Fibroblast of lung (primary cell): Measurements from ENCODE around the gene GIMD1. TPM values are rescaled to one million over a fixed set of nuclear protein-coding genes. Genes with fewer than 3 reads are reported as not detected.
"Not testable (repeated sequence)": the region's sequence is repeated elsewhere in the genome, so short reads cannot be mapped to it uniquely, and the experiment has no call there.

Experiments used
- DNase-seq, 2 donors: peaks; one replicate each; pipeline versions ENCODE4 v3.0.0 to v3.0.0-alpha.2; 2010; ENCODE audit warnings: low read depth in 2 of 2
- H2AFZ ChIP-seq: 2 replicates; pipeline ENCODE4 v1.5.1; 2012; ENCODE audit warnings: low read length, control low read depth, inconsistent platforms
- H3K27ac ChIP-seq: 2 replicates; pipeline ENCODE4 v1.5.1; 2011; ENCODE audit warnings: low read length, control low read depth; ENCODE audit not compliant: insufficient read depth
- H3K27me3 ChIP-seq: 2 replicates; pipeline ENCODE4 v1.5.1; 2011; ENCODE audit warnings: mild to moderate bottlenecking, low read length; ENCODE audit not compliant: control insufficient read depth, insufficient read depth
- H3K36me3 ChIP-seq: 2 replicates; pipeline ENCODE4 v1.5.1; 2011; ENCODE audit warnings: low read length; ENCODE audit not compliant: control insufficient read depth, insufficient read depth
- H3K4me1 ChIP-seq: 2 replicates; pipeline ENCODE4 v1.5.1; 2011; ENCODE audit warnings: low read length; ENCODE audit not compliant: control insufficient read depth, insufficient read depth; ENCODE audit errors: extremely low read depth
- H3K4me2 ChIP-seq: 2 replicates; pipeline ENCODE4 v1.5.1; 2011; ENCODE audit warnings: low read length, control low read depth; ENCODE audit not compliant: insufficient read depth; ENCODE audit errors: extremely low read depth
- H3K4me3 ChIP-seq, 4 experiments: fragments of 200-600 bp in 1 of 4; sonication (generic) in 1 of 4; replicated peaks in 1 of 4; 2 replicates each; pipeline ENCODE4 v1.5.1; 2011 to 2016; ENCODE audit warnings: low read length in 4 of 4, low read depth in 3 of 4, mild to moderate bottlenecking in 3 of 4, control low read depth in 2 of 4, inconsistent platforms in 1 of 4, mixed read lengths in 1 of 4; ENCODE audit not compliant: insufficient read depth in 1 of 4; ENCODE audit errors: control extremely low read depth in 1 of 4
- H3K79me2 ChIP-seq: 2 replicates; pipeline ENCODE4 v1.5.1; 2012; ENCODE audit warnings: mild to moderate bottlenecking, low read length, inconsistent platforms; ENCODE audit not compliant: control insufficient read depth, insufficient read depth
- H3K9ac ChIP-seq: 2 replicates; pipeline ENCODE4 v1.5.1; 2011; ENCODE audit warnings: mild to moderate bottlenecking, low read length, control low read depth; ENCODE audit not compliant: insufficient read depth
- H3K9me3 ChIP-seq: 2 replicates; pipeline ENCODE4 v1.5.1; 2012; ENCODE audit warnings: low read depth, low read length; ENCODE audit not compliant: control insufficient read depth, insufficient read depth
- H4K20me1 ChIP-seq: 2 replicates; pipeline ENCODE4 v1.5.1; 2011; ENCODE audit warnings: low read length; ENCODE audit not compliant: control insufficient read depth, insufficient read depth; ENCODE audit errors: extremely low read depth
- EZH2 ChIP-seq: IDR thresholded peaks from 2 replicates; pipeline ENCODE4 v1.5.1; 2012; ENCODE audit warnings: low read length, control low read depth, mild to moderate bottlenecking; ENCODE audit errors: missing control alignments
- polyA plus RNA-seq, 2 donors: library from polyadenylated mRNA; depleted of rRNA in 1 of 2; stranded (reverse) in 1 of 2; unstranded in 1 of 2; fragments of >200 nt; gene quantifications; 2 replicates each; pipeline ENCODE4 v1.2.1, GENCODE V29; 2011 to 2012; ENCODE audit warnings: missing spikeins in 1 of 2
- total RNA-seq: library from RNA; depleted of rRNA; stranded (reverse); fragments of >200 nt; gene quantifications from 2 replicates; pipeline ENCODE4 v1.2.1, GENCODE V29; 2014
- TF ChIP-seq, protein P1 (sequence below), 2 donors: IDR thresholded peaks in 1 of 2; conservative IDR thresholded peaks in 1 of 2; 1 replicate in 1 of 2; 2 replicates in 1 of 2; pipeline ENCODE4 v1.5.1; 2011 to 2012; ENCODE audit warnings: low read length in 2 of 2, control low read depth in 1 of 2, inconsistent platforms in 1 of 2, low read depth in 1 of 2, mild to moderate bottlenecking in 1 of 2

Gene GIMD1
- total and polyA plus RNA-seq, 2 donors (not counting 1 experiment from before 2014, with no cell fraction given), result not detected

DNA sequence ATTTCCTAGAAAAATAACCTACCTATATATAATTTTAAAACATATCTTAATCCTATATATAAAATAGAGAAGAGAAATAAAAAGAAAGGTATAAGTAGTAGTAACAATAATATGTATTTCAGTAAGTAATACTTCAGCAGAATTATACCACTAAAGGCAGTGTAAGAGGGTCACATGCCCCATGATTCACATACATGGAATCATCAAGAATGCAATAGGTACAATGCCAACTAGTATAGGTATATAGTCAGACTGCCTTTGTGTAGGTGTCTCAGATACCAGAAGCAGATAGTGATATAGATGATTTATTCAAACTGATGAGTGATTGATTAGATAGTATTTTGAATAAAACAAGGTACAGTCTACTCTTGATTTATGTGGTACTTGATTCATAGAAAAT, 42.8 kb downstream of the GIMD1 start:
- TF ChIP-seq EZH2, result no peak
- TF ChIP-seq, protein P1, sequence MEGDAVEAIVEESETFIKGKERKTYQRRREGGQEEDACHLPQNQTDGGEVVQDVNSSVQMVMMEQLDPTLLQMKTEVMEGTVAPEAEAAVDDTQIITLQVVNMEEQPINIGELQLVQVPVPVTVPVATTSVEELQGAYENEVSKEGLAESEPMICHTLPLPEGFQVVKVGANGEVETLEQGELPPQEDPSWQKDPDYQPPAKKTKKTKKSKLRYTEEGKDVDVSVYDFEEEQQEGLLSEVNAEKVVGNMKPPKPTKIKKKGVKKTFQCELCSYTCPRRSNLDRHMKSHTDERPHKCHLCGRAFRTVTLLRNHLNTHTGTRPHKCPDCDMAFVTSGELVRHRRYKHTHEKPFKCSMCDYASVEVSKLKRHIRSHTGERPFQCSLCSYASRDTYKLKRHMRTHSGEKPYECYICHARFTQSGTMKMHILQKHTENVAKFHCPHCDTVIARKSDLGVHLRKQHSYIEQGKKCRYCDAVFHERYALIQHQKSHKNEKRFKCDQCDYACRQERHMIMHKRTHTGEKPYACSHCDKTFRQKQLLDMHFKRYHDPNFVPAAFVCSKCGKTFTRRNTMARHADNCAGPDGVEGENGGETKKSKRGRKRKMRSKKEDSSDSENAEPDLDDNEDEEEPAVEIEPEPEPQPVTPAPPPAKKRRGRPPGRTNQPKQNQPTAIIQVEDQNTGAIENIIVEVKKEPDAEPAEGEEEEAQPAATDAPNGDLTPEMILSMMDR (conservative IDR thresholded peaks at IDR 0.05 in 1 of 2, IDR thresholded peaks at IDR 0.05 in 1 of 2; ENCODE audit: low read depth in 1 of 2, low read length in 2 of 2), result no peak
- H2AFZ ChIP-seq, result no peak overlapping the region

GRCh38 chr4:106323119-106323518, 45.5 kb downstream of the GIMD1 start:
- Histone ChIP-seq H2AFZ (no peak overlapping the region), H3K27ac (no peak overlapping the region), H3K36me3 (no peaks in the 10 kb centered on the region), H3K27me3 (no peaks in the 10 kb centered on the region), H3K9me3 (no peaks in the 10 kb centered on the region), H3K4me2 (no peak overlapping the region), H4K20me1 (no peaks in the 10 kb centered on the region), H3K4me3 (no peak overlapping the region), H3K79me2 (peaks cover 31% of the 10 kb centered on the region), H3K9ac (no peak overlapping the region), H3K4me1 (no peaks in the 10 kb centered on the region)
- TF ChIP-seq, protein P1 (conservative IDR thresholded peaks at IDR 0.05 in 1 of 2, IDR thresholded peaks at IDR 0.05 in 1 of 2; ENCODE audit: low read depth in 1 of 2, low read length in 2 of 2), result no peak
- TF ChIP-seq EZH2, result no peak
- DNase-seq, result no peak

More for the DNA sequence above, 42.8 kb downstream of the GIMD1 start:
- Histone ChIP-seq H3K4me2 (no peak overlapping the region), H3K27me3 (no peaks in the 10 kb centered on the region), H3K9me3 (no peaks in the 10 kb centered on the region), H3K36me3 (no peaks in the 10 kb centered on the region), H3K4me3 (no peak overlapping the region), H3K9ac (no peak overlapping the region), H3K79me2 (peaks cover 5% of the 10 kb centered on the region), H4K20me1 (no peaks in the 10 kb centered on the region), H3K27ac (no peak overlapping the region), H3K4me1 (no peaks in the 10 kb centered on the region)
- DNase-seq, result peak in 1 of 2 donors; percentile 23

DNA sequence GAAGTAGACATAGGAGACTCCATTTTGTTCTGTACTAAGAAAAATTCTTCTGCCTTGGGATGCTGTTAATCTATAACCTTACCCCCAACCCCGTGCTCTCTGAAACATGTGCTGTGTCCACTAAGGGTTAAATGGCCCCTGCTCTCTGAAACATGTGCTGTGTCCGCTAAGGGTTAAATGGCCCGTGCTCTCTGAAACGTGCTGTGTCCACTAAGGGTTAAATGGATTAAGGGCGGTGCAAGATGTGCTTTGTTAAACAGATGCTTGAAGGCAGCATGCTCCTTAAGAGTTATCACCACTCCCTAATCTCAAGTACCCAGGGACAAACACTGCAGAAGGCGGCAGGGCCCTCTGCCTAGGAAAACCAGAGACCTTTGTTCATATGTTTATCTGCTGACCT, 46.8 kb downstream of the GIMD1 start:
- not testable (repeated sequence) for H3K4me2 ChIP-seq, H3K4me3 ChIP-seq, DNase-seq, H3K36me3 ChIP-seq, H3K27me3 ChIP-seq, H3K9ac ChIP-seq, H3K4me1 ChIP-seq, H4K20me1 ChIP-seq, H2AFZ ChIP-seq, H3K9me3 ChIP-seq, H3K27ac ChIP-seq
- H3K79me2 ChIP-seq, result peaks cover 44% of the 10 kb centered on the region

DNA sequence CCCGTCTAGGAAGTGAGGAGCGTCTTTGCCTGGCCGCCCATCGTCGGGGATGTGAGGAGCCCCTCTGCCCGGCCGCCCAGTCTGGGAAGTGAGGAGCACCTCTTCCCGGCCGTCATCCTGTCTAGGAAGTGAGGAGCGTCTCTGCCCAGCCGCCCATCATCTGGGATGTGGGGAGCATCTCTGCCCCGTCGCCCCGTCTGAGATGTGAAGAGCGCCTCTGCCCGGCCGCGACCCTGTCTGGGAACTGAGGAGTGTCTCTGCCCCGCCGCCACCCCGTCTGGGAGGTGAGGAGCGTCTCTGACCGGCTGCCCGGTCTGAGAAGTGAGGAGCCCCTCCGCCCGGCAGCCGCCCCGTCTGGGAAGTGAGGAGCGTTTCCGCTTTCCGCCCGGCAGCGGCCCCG, 47.4 kb downstream of the GIMD1 start:
- peaks cover 48% of the 10 kb centered on the region for H3K79me2 ChIP-seq
- H3K9me3 ChIP-seq, H3K27ac ChIP-seq, H3K4me3 ChIP-seq, H2AFZ ChIP-seq, H4K20me1 ChIP-seq, H3K27me3 ChIP-seq, H3K4me2 ChIP-seq, H3K36me3 ChIP-seq, H3K4me1 ChIP-seq, DNase-seq, H3K9ac ChIP-seq: not testable (repeated sequence)
